Keratinocyte (primary cell): Measurements from ENCODE around the gene GPR146. TPM values are rescaled to one million over a fixed set of nuclear protein-coding genes. Genes with fewer than 3 reads are reported as not detected.

ENCODE experiments used
- DNase-seq: peaks from one replicate; pipeline ENCODE4 v3.0.0-alpha.2; 2011; ENCODE audit warnings: low read depth, missing footprints, low spot score
- FAIRE-seq: peaks from 2 replicates; lab custom pipeline; 2011; peaks lifted over from hg19 to GRCh38; lab: Jason Lieb, UNC
- H2AFZ ChIP-seq: 2 replicates; pipeline ENCODE4 v1.6.0; 2012; ENCODE audit warnings: low read length, control low read depth, inconsistent platforms; ENCODE audit not compliant: control insufficient read depth
- H3K27ac ChIP-seq: 2 replicates; pipeline ENCODE4 v1.5.1; 2011; ENCODE audit warnings: low read length; ENCODE audit not compliant: control insufficient read depth, insufficient read depth
- H3K27me3 ChIP-seq: 3 replicates; pipeline ENCODE4 v1.6.0; 2011; ENCODE audit warnings: low read length; ENCODE audit not compliant: control insufficient read depth, insufficient read depth; ENCODE audit errors: extremely low read depth
- H3K36me3 ChIP-seq, 2 experiments: 2 replicates in 1 of 2; 3 replicates in 1 of 2; pipeline ENCODE4 v1.5.1; 2011; ENCODE audit warnings: low read length in 2 of 2, mild to moderate bottlenecking in 1 of 2; ENCODE audit not compliant: control insufficient read depth in 2 of 2, insufficient read depth in 2 of 2; ENCODE audit errors: extremely low read depth in 1 of 2
- H3K4me1 ChIP-seq: 3 replicates; pipeline ENCODE4 v1.5.1; 2011; ENCODE audit warnings: low read length; ENCODE audit not compliant: control insufficient read depth, insufficient read depth; ENCODE audit errors: extremely low read depth
- H3K4me2 ChIP-seq: 3 replicates; pipeline ENCODE4 v1.6.0; 2011; ENCODE audit warnings: low read depth, low read length; ENCODE audit not compliant: control insufficient read depth, insufficient read depth; ENCODE audit errors: extremely low read depth
- H3K4me3 ChIP-seq, 3 experiments: fragments of 200-600 bp in 1 of 3; sonication (generic) in 1 of 3; 2 replicates in 2 of 3; 3 replicates in 1 of 3; pipeline ENCODE4 v1.5.1; 2011 to 2016; ENCODE audit warnings: low read length in 3 of 3, mild to moderate bottlenecking in 3 of 3, control low read depth in 2 of 3, inconsistent platforms in 1 of 3, low read depth in 1 of 3, mixed read lengths in 1 of 3, mixed run types in 1 of 3, moderate library complexity in 1 of 3; ENCODE audit not compliant: control insufficient read depth in 2 of 3, insufficient read depth in 2 of 3; ENCODE audit errors: extremely low read depth in 1 of 3
- H3K79me2 ChIP-seq: 2 replicates; pipeline ENCODE4 v1.6.0; 2012; ENCODE audit warnings: low read length; ENCODE audit not compliant: control insufficient read depth, insufficient read depth
- H3K9ac ChIP-seq: 3 replicates; pipeline ENCODE4 v1.6.0; 2011; ENCODE audit warnings: low read length; ENCODE audit not compliant: control insufficient read depth, insufficient read depth; ENCODE audit errors: extremely low read depth
- H3K9me1 ChIP-seq: 3 replicates; pipeline ENCODE4 v1.6.0; 2011; ENCODE audit warnings: low read length; ENCODE audit not compliant: control insufficient read depth, insufficient read depth; ENCODE audit errors: extremely low read depth
- H3K9me3 ChIP-seq: 2 replicates; pipeline ENCODE4 v1.5.1; 2012; ENCODE audit warnings: low read depth, low read length; ENCODE audit not compliant: control insufficient read depth
- H4K20me1 ChIP-seq: 3 replicates; pipeline ENCODE4 v1.6.0; 2011; ENCODE audit warnings: low read length; ENCODE audit not compliant: control insufficient read depth, insufficient read depth; ENCODE audit errors: extremely low read depth
- CTCF ChIP-seq, 3 experiments: IDR thresholded peaks in 1 of 3; conservative IDR thresholded peaks in 1 of 3; optimal IDR thresholded peaks in 1 of 3; 2 replicates in 2 of 3; 3 replicates in 1 of 3; pipeline versions ENCODE3 to v1.5.1; 2011; ENCODE audit warnings: low read length in 3 of 3, mild to moderate bottlenecking in 3 of 3, moderate library complexity in 2 of 3, control low read depth in 1 of 3, inconsistent platforms in 1 of 3; ENCODE audit not compliant: insufficient read depth in 2 of 3; ENCODE audit errors: extremely low read depth in 1 of 3
- EZH2 ChIP-seq: IDR thresholded peaks from one replicate; pipeline ENCODE4 v1.6.1; 2012; ENCODE audit warnings: inconsistent platforms, mild to moderate bottlenecking, low read length, moderate library complexity
- dilution Hi-C: fragments of 300-500 bp; cut with MboI; formaldehyde crosslinking; loops from one replicate; pipeline ENCODE4 v1.7.0; 2020; ENCODE audit warnings: low sequenced_read_pairs; ENCODE audit not compliant: extremely low pct_ligation_motif_present
- polyA plus RNA-seq, 5 experiments: library from polyadenylated mRNA; depleted of rRNA in 3 of 5; stranded (reverse) in 3 of 5; stranded (forward) in 1 of 5; unstranded in 1 of 5; fragments of >200 nt; gene quantifications; 1 replicate in 1 of 5; 2 replicates in 3 of 5; 3 replicates in 1 of 5; pipeline versions ENCODE4 v1.2.1 to v1.2.3, GENCODE V29; 2011 to 2012; ENCODE audit warnings: missing spikeins in 2 of 5, low read depth in 1 of 5, low replicate concordance in 1 of 5

Gene GPR146
- polyA plus RNA-seq, 1 donor (not counting 4 experiments of a cell fraction or from before 2014, with no cell fraction given), result 0.13 TPM

GRCh38 chr7:1085266-1085665 lies 40.9 kb downstream of the GPR146 start:
- Histone ChIP-seq H4K20me1 (peaks cover 6% of the 10 kb centered on the region), H3K4me1 (peaks cover 19% of the 10 kb centered on the region), H3K9me1 (no peaks in the 10 kb centered on the region), H3K27me3 (no peaks in the 10 kb centered on the region), H3K27ac (no peak overlapping the region), H3K9me3 (no peaks in the 10 kb centered on the region), H3K36me3 (no peaks in the 10 kb centered on the region), H3K9ac (no peak overlapping the region), H2AFZ (no peak overlapping the region), H3K4me3 (no peak overlapping the region), H3K79me2 (no peaks in the 10 kb centered on the region), H3K4me2 (no peak overlapping the region)
- no peak for TF ChIP-seq EZH2
- TF ChIP-seq CTCF (optimal IDR thresholded peaks at IDR 0.05 in 1 of 3, IDR thresholded peaks at IDR 0.05 in 1 of 3, conservative IDR thresholded peaks at IDR 0.05 in 1 of 3; ENCODE audit: extremely low read depth in 1 of 3, insufficient read depth in 2 of 3, low read length in 3 of 3), result no peak
- FAIRE-seq (no peak), DNase-seq (no peak)
- dilution Hi-C loops, result no loop called here

- H3K4me1 ChIP-seq, result peaks cover 19% of the 10 kb centered on the region
- no peak overlapping the region for H3K9ac ChIP-seq
- no peaks in the 10 kb centered on the region for H3K79me2 ChIP-seq
- H3K9me3 ChIP-seq, result no peaks in the 10 kb centered on the region
- H2AFZ ChIP-seq, result no peak overlapping the region
- FAIRE-seq, result no peak
- H3K27me3 ChIP-seq, result no peaks in the 10 kb centered on the region
- TF ChIP-seq CTCF (optimal IDR thresholded peaks at IDR 0.05 in 1 of 3, IDR thresholded peaks at IDR 0.05 in 1 of 3, conservative IDR thresholded peaks at IDR 0.05 in 1 of 3; ENCODE audit: extremely low read depth in 1 of 3, insufficient read depth in 2 of 3, low read length in 3 of 3) (no peak), EZH2 (no peak)
- no peak overlapping the region for H3K27ac ChIP-seq
- no peaks in the 10 kb centered on the region for H3K9me1 ChIP-seq
- no peak for DNase-seq
- no peak overlapping the region for H3K4me3 ChIP-seq
- dilution Hi-C loops, result no loop called here
- no peaks in the 10 kb centered on the region for H3K36me3 ChIP-seq
- H4K20me1 ChIP-seq, result peaks cover 6% of the 10 kb centered on the region
- H3K4me2 ChIP-seq, result no peak overlapping the region
Measured at GRCh38 chr7:1085910-1086421, 41.6 kb downstream of the GPR146 start.
